ENCODE results near the gene MISP.

The MISP gene

GRCh38 chr19:780935-781334 lies 30.0 kb downstream of the MISP start:
- no peaks in the 10 kb centered on the region for H3K9me3 ChIP-seq (replicated peaks in 1 of 11)
- no peak overlapping the region for H3K27ac ChIP-seq
- no peak overlapping the region for H3K9ac ChIP-seq
- no peak overlapping the region for H3K4me2 ChIP-seq
- no peak for TF ChIP-seq Cebpa-rat (IDR thresholded peaks at IDR 0.05)
- H3K4me1 ChIP-seq: peaks cover 0 to 16% (median 8%) of the 10 kb centered on the region in 10 experiments; a peak in 14 of 20 replicates
- no peaks in the 10 kb centered on the region for H3K36me3 ChIP-seq
- no peaks in the 10 kb centered on the region for H3K27me3 ChIP-seq
- H3K4me3 ChIP-seq: no peak overlapping the region
- no peaks in the 10 kb centered on the region for H4K20me1 ChIP-seq

- H3K27me3 ChIP-seq: no peaks in the 10 kb centered on the region
- H3K9me3 ChIP-seq (replicated peaks in 1 of 11): no peaks in the 10 kb centered on the region
- TF ChIP-seq Cebpa-rat (IDR thresholded peaks at IDR 0.05): no peak
- H3K36me3 ChIP-seq: no peaks in the 10 kb centered on the region
- H3K4me1 ChIP-seq: peaks cover 0 to 16% (median 8%) of the 10 kb centered on the region in 10 experiments; a peak in 14 of 20 replicates
- H3K9ac ChIP-seq: no peak overlapping the region
- H3K4me2 ChIP-seq: no peak overlapping the region
- no peaks in the 10 kb centered on the region for H4K20me1 ChIP-seq
- no peak overlapping the region for H3K4me3 ChIP-seq
- no peak overlapping the region for H3K27ac ChIP-seq
These were observed 30.9 kb downstream of the MISP start for GRCh38 chr19:781800-782184.

DNA sequence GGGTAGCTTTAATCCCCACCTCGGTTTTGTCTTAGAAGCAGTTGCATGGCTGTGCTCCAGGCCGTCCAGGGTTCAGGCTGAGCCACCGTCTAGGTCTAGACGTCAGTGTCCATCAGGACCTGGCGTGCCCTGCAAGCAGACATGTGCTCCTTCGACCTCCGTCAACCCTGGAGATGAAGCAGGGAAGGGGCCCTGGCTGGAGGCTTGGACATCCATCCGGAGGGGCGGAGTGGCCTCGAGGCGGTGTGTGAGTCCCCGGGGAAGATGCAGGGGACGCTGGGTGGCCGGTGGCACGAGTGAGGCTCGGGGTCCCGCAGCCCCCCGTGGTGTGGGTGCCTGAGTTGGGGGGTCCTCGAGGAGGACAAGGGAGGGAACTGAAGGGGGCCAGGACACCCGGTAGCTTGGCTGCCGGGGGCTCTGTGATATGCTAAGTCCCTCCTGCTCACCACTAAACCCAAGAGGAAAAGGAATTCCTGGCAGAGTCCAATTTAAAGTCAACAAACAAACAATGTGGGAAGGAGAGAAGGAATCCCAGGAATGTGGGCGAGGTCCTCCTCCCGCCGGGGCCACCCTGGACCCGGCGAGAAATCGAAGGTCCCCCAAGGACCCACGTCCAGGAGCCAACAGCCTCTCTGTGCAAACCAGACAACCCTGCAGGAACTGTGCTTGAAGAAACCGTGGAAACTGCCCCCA lies 31.4 kb downstream of the MISP start:
- Histone ChIP-seq H3K27me3 (no peaks in the 10 kb centered on the region), H3K4me2 (peak overlapping the region in 2 of 11 experiments; percentile 47 to 64; a peak in 1 of 22 replicates), H4K20me1 (no peaks in the 10 kb centered on the region), H3K9ac (0 out of 22 replicates have a peak overlapping the region, but pooled peaks of 3 of the 11 experiments have one; percentile 6 to 16 (median 11)), H3K9me3 (replicated peaks in 1 of 11) (no peaks in the 10 kb centered on the region), H3K4me3 (no peak overlapping the region), H3K36me3 (no peaks in the 10 kb centered on the region), H3K27ac (no peak overlapping the region), H3K4me1 (peaks cover 0 to 16% (median 8%) of the 10 kb centered on the region in 10 experiments; a peak in 14 of 20 replicates)
- TF ChIP-seq Cebpa-rat (IDR thresholded peaks at IDR 0.05): no peak

DNA sequence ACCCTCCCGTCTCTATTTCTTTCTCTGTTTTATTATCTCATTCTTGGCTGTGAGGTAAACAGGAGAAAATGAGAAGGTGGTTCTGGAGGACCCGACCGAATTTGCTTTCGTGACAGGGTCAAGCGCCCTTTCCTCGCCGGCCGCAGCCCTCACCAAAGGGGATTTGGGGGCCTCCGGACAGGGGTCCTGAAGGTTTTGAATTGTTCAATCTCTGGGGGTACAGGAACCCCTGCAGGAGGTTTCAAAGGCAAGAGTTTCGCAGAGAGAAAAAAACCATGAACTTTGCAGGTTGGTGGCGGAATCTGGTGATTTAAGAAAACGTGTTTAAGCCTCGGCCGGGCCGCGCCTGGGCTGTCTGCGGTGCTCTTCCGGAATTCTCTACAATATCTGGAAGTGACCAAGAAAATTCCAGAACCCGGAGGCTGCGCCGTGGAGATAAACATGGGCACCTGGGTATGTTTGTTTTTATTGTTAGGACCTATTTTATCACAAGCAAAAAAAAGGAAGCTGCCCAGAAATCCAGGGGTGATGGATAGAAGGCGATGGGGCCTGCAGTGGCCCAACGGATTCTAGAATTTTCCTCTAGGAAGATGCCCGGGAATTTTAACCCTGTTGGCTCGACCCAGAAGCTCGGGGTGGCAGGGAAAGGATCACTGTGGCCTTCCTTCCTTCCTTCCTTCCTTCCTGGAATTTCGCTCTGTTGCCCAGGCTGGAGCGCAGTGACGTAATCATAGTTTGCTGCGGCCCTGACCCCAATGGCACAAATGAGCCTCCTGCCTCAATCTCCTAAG lies 32.2 kb downstream of the MISP start:
- Histone ChIP-seq H3K9me3 (replicated peaks in 1 of 11) (no peaks in the 10 kb centered on the region), H3K4me1 (peaks cover 0 to 16% (median 8%) of the 10 kb centered on the region in 10 experiments; a peak in 14 of 20 replicates), H4K20me1 (no peaks in the 10 kb centered on the region), H3K4me3 (no peak overlapping the region), H3K27ac (no peak overlapping the region), H3K9ac (0 out of 22 replicates have a peak overlapping the region, but pooled peaks of 2 of the 11 experiments have one; percentile 6 to 11), H3K27me3 (no peaks in the 10 kb centered on the region), H3K36me3 (no peaks in the 10 kb centered on the region), H3K4me2 (peak overlapping the region in 8 of 11 experiments; percentile 31 to 65 (median 60); a peak in 15 of 22 replicates)
- no peak for TF ChIP-seq Cebpa-rat (IDR thresholded peaks at IDR 0.05)

- Histone ChIP-seq H3K27me3 (no peaks in the 10 kb centered on the region), H3K4me1 (peaks cover 10 to 28% (median 20%) of the 10 kb centered on the region in 10 experiments), H3K9me3 (replicated peaks in 1 of 11) (no peaks in the 10 kb centered on the region), H3K4me2 (no peak overlapping the region), H3K4me3 (no peak overlapping the region), H3K36me3 (no peaks in the 10 kb centered on the region), H3K27ac (no peak overlapping the region), H4K20me1 (no peaks in the 10 kb centered on the region), H3K9ac (no peak overlapping the region)
- no peak for TF ChIP-seq Cebpa-rat (IDR thresholded peaks at IDR 0.05)
These were observed 33.6 kb downstream of the MISP start for GRCh38 chr19:784541-784940.

GRCh38 chr19:787536-787935 lies 36.6 kb downstream of the MISP start:
- Histone ChIP-seq H4K20me1 (no peaks in the 10 kb centered on the region), H3K9me3 (replicated peaks in 1 of 11) (no peaks in the 10 kb centered on the region), H3K9ac (no peak overlapping the region; a peak in 2 of 22 replicates), H3K27ac (no peak overlapping the region), H3K27me3 (no peaks in the 10 kb centered on the region), H3K36me3 (no peaks in the 10 kb centered on the region), H3K4me2 (no peak overlapping the region), H3K4me3 (no peak overlapping the region), H3K4me1 (peaks cover 20 to 47% (median 35%) of the 10 kb centered on the region in 10 experiments)
- TF ChIP-seq Cebpa-rat (IDR thresholded peaks at IDR 0.05): no peak

GRCh38 chr19:788686-788982 lies 37.7 kb downstream of the MISP start:
- Histone ChIP-seq H3K36me3 (no peaks in the 10 kb centered on the region), H4K20me1 (no peaks in the 10 kb centered on the region)
- TF ChIP-seq Cebpa-rat (IDR thresholded peaks at IDR 0.05): no peak

GRCh38 chr19:788983-789700 lies 38.2 kb downstream of the MISP start:
- peak overlapping the region; percentile 64 to 83 (median 71) for H3K4me2 ChIP-seq
- H3K27ac ChIP-seq: peak overlapping the region in 10 of 11 experiments; percentile 38 to 77 (median 62); a peak in 19 of 22 replicates
- no peaks in the 10 kb centered on the region for H3K36me3 ChIP-seq
- H3K9me3 ChIP-seq (replicated peaks in 1 of 11): no peaks in the 10 kb centered on the region
- no peak for TF ChIP-seq Cebpa-rat (IDR thresholded peaks at IDR 0.05)
- H3K4me3 ChIP-seq: no peak overlapping the region; a peak in 1 of 20 replicates
- H3K4me1 ChIP-seq: peaks cover 21 to 39% (median 29%) of the 10 kb centered on the region in 10 experiments
- peak overlapping the region; percentile 34 to 70 (median 61); a peak in 21 of 22 replicates for H3K9ac ChIP-seq
- no peaks in the 10 kb centered on the region for H4K20me1 ChIP-seq
- no peaks in the 10 kb centered on the region for H3K27me3 ChIP-seq

More at GRCh38 chr19:788686-788982, 37.7 kb downstream of the MISP start:
- H3K4me1 ChIP-seq: peaks cover 22 to 41% (median 29%) of the 10 kb centered on the region in 10 experiments
- H3K27me3 ChIP-seq: no peaks in the 10 kb centered on the region
- no peaks in the 10 kb centered on the region for H3K9me3 ChIP-seq (replicated peaks in 1 of 11)
- peak overlapping the region in 8 of 11 experiments; percentile 55 to 77 (median 66); a peak in 16 of 22 replicates for H3K27ac ChIP-seq
- H3K4me3 ChIP-seq: no peak overlapping the region
- H3K9ac ChIP-seq: peak overlapping the region in 10 of 11 experiments; percentile 34 to 70 (median 60); a peak in 16 of 22 replicates
- H3K4me2 ChIP-seq: peak overlapping the region; percentile 64 to 83 (median 71)

- Histone ChIP-seq H3K27me3 (no peaks in the 10 kb centered on the region), H3K4me3 (no peak overlapping the region; a peak in 1 of 20 replicates), H3K9ac (peak overlapping the region; percentile 34 to 70 (median 61); a peak in 21 of 22 replicates), H3K4me2 (peak overlapping the region; percentile 64 to 83 (median 71)), H3K36me3 (no peaks in the 10 kb centered on the region), H3K27ac (peak overlapping the region in 10 of 11 experiments; percentile 38 to 77 (median 62); a peak in 19 of 22 replicates), H3K4me1 (peaks cover 21 to 39% (median 29%) of the 10 kb centered on the region in 10 experiments), H3K9me3 (replicated peaks in 1 of 11) (no peaks in the 10 kb centered on the region), H4K20me1 (no peaks in the 10 kb centered on the region)
- peak in 1 of 11 experiments; percentile 10; a peak in 1 of 22 replicates for TF ChIP-seq Cebpa-rat (IDR thresholded peaks at IDR 0.05)
These were observed 38.8 kb downstream of the MISP start for GRCh38 chr19:789701-790060.
